ENCODE measurements around the gene ENKUR.

DNA sequence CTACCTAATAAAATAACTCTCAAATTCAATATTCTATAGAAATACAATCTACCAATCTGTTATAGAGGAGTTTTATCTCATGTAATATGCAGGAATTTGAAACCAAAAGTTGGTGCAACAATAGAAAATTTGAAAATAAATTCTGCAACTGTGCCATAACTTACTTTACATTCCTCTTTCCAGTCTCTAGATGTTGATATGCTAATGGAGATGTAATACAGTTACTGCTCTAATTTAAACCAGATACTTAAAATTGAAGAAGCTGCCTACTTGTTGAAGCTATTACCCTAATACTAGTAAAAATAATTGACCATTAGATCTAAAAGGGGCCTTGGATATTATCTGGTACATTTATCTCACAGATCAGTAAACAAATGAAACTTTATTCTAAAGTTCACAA lies 1.4 kb downstream of the ENKUR start:
- TF ChIP-seq, protein P1, sequence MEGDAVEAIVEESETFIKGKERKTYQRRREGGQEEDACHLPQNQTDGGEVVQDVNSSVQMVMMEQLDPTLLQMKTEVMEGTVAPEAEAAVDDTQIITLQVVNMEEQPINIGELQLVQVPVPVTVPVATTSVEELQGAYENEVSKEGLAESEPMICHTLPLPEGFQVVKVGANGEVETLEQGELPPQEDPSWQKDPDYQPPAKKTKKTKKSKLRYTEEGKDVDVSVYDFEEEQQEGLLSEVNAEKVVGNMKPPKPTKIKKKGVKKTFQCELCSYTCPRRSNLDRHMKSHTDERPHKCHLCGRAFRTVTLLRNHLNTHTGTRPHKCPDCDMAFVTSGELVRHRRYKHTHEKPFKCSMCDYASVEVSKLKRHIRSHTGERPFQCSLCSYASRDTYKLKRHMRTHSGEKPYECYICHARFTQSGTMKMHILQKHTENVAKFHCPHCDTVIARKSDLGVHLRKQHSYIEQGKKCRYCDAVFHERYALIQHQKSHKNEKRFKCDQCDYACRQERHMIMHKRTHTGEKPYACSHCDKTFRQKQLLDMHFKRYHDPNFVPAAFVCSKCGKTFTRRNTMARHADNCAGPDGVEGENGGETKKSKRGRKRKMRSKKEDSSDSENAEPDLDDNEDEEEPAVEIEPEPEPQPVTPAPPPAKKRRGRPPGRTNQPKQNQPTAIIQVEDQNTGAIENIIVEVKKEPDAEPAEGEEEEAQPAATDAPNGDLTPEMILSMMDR (IDR thresholded peaks at IDR 0.05): no peak
- no peak for TF ChIP-seq POLR2A (IDR thresholded peaks at IDR 0.05)
